ENCODE results near the gene LITAF. TPM values are rescaled to one million over a fixed set of nuclear protein-coding genes. Genes with fewer than 3 reads are reported as not detected.

Gene LITAF
- total and polyA plus RNA-seq, 3 donors from 2014 or later = 9.9 to 31.5 (median 13.6) TPM

GRCh38 chr16:11511328-11511727, 75.4 kb downstream of the LITAF start:
- no peaks in the 10 kb centered on the region for H3K27me3 ChIP-seq
- no peaks in the 10 kb centered on the region for H3K9me3 ChIP-seq
- H3K36me3 ChIP-seq (ENCODE audit: low read depth, missing control alignments) = no peaks in the 10 kb centered on the region
- no peak for TF ChIP-seq POLR2A (IDR thresholded peaks at IDR 0.05)
- TF ChIP-seq, protein P1, sequence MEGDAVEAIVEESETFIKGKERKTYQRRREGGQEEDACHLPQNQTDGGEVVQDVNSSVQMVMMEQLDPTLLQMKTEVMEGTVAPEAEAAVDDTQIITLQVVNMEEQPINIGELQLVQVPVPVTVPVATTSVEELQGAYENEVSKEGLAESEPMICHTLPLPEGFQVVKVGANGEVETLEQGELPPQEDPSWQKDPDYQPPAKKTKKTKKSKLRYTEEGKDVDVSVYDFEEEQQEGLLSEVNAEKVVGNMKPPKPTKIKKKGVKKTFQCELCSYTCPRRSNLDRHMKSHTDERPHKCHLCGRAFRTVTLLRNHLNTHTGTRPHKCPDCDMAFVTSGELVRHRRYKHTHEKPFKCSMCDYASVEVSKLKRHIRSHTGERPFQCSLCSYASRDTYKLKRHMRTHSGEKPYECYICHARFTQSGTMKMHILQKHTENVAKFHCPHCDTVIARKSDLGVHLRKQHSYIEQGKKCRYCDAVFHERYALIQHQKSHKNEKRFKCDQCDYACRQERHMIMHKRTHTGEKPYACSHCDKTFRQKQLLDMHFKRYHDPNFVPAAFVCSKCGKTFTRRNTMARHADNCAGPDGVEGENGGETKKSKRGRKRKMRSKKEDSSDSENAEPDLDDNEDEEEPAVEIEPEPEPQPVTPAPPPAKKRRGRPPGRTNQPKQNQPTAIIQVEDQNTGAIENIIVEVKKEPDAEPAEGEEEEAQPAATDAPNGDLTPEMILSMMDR (IDR thresholded peaks at IDR 0.05) = no peak
- intact Hi-C loops (cut with DNase I; ENCODE audit: low total_unique reads) = no loop called here
- no peaks in the 10 kb centered on the region for H3K4me1 ChIP-seq
- WGBS, 2 donors = 81 to 88% methylated on average over 2 of the region's 2 CpGs
- DNase-seq = no peak
- no peak overlapping the region for H3K27ac ChIP-seq
- no peak overlapping the region for H3K4me3 ChIP-seq

- H3K4me1 ChIP-seq = no peaks in the 10 kb centered on the region
- intact Hi-C loops (cut with DNase I; ENCODE audit: low total_unique reads) = no loop called here
- no peak overlapping the region for H3K4me3 ChIP-seq
- no peak for TF ChIP-seq POLR2A (IDR thresholded peaks at IDR 0.05)
- TF ChIP-seq, protein P1 (IDR thresholded peaks at IDR 0.05) = no peak
- WGBS, 2 donors = 73 to 74% methylated on average over 11 of the region's 12 CpGs
- no peak for DNase-seq
- no peaks in the 10 kb centered on the region for H3K36me3 ChIP-seq (ENCODE audit: low read depth, missing control alignments)
- no peaks in the 10 kb centered on the region for H3K27me3 ChIP-seq
- no peaks in the 10 kb centered on the region for H3K9me3 ChIP-seq
- H3K27ac ChIP-seq = no peak overlapping the region
Measured at GRCh38 chr16:11510178-11510973, 76.3 kb downstream of the LITAF start.

- no peak for DNase-seq
- Histone ChIP-seq H3K9me3 (no peaks in the 10 kb centered on the region), H3K27ac (no peak overlapping the region), H3K4me3 (no peak overlapping the region), H3K4me1 (no peaks in the 10 kb centered on the region), H3K36me3 (ENCODE audit: low read depth, missing control alignments) (no peaks in the 10 kb centered on the region), H3K27me3 (no peaks in the 10 kb centered on the region)
- TF ChIP-seq POLR2A (IDR thresholded peaks at IDR 0.05) = no peak
- TF ChIP-seq, protein P1 (IDR thresholded peaks at IDR 0.05) = no peak
- intact Hi-C loops (cut with DNase I; ENCODE audit: low total_unique reads) = no loop called here
- WGBS, 2 donors = 65 to 82% methylated on average over 3 of the region's 3 CpGs
Measured at GRCh38 chr16:11507991-11508390, 78.7 kb downstream of the LITAF start.

DNA sequence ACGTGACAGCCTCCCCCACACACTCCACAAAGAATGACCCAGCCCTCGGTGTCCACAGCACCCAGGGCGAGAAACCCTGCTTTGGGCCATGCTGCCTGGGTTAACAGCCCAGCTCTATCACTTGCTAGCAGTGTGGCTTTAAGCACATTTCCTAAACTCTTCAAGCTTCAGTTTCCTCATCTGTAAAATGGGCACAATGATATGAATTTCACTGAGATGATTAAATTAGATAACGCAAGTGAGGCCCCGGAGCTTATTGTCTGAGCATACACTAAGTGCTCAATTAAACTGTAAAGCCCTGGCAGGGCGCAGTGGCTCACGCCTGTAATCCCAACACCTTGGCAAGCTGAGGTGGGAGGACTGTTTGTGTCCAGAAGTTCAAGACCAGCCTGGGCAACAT, 79.4 kb downstream of the LITAF start:
- Histone ChIP-seq H3K9me3 (no peaks in the 10 kb centered on the region), H3K36me3 (ENCODE audit: low read depth, missing control alignments) (no peaks in the 10 kb centered on the region), H3K4me1 (no peaks in the 10 kb centered on the region), H3K27ac (no peak overlapping the region), H3K27me3 (no peaks in the 10 kb centered on the region), H3K4me3 (no peak overlapping the region)
- WGBS, 2 donors = 90 to 92% methylated on average over 7 of the region's 7 CpGs
- intact Hi-C loops (cut with DNase I; ENCODE audit: low total_unique reads) = no loop called here
- DNase-seq = no peak
- TF ChIP-seq POLR2A (IDR thresholded peaks at IDR 0.05) = no peak
- TF ChIP-seq, protein P1 (IDR thresholded peaks at IDR 0.05) = no peak

All from testis (tissue), 3 donors.